HL-60 (cell line): Measurements from ENCODE around the gene KIDINS220.

Experiments
- DNase-seq, 2 experiments: peaks; one replicate each; pipeline ENCODE4 v3.0.0-alpha.2; 2010 to 2020; ENCODE audit warnings: low read depth in 1 of 2, low spot score in 1 of 2
- H3K27ac ChIP-seq: fragments of 250-450 bp; sonication (Bioruptor Pico); replicated peaks from 2 replicates; pipeline ENCODE4 v1.5.1; 2020; ENCODE audit warnings: mild to moderate bottlenecking, moderate library complexity
- H3K27me3 ChIP-seq: fragments of 250-450 bp; sonication (Bioruptor Pico); 2 replicates; pipeline ENCODE4 v1.5.1; 2021; ENCODE audit warnings: mild to moderate bottlenecking, moderate library complexity; ENCODE audit not compliant: insufficient read depth, poor library complexity, severe bottlenecking
- H3K4me3 ChIP-seq: replicated peaks from 2 replicates; pipeline ENCODE4 v1.5.1; 2011; ENCODE audit warnings: mild to moderate bottlenecking, control low read depth, low read length; ENCODE audit not compliant: insufficient read depth
- GABPA ChIP-seq: IDR thresholded peaks from 2 replicates; pipeline ENCODE4 v1.6.1; 2012; ENCODE audit warnings: low read depth
- POLR2AphosphoS5 ChIP-seq: IDR thresholded peaks from 2 replicates; pipeline ENCODE4 v1.6.1; 2012; ENCODE audit warnings: low read depth
- SPI1 ChIP-seq: IDR thresholded peaks from 2 replicates; pipeline ENCODE4 v1.6.1; 2012; ENCODE audit warnings: low read depth, mild to moderate bottlenecking, borderline replicate concordance
- TF ChIP-seq, protein P1 (sequence below): IDR thresholded peaks from one replicate; pipeline ENCODE4 v1.5.1; 2011; ENCODE audit warnings: low read length, control low read depth, inconsistent platforms; ENCODE audit not compliant: insufficient read depth
- TF ChIP-seq, protein P2 (sequence below): IDR thresholded peaks from 2 replicates; pipeline ENCODE4 v1.6.1; 2012; ENCODE audit warnings: low read depth; ENCODE audit not compliant: insufficient replicate concordance

Gene KIDINS220

GRCh38 chr2:8849327-8849726 lies 11.9 kb upstream of the KIDINS220 start:
- H3K4me3 ChIP-seq = no peak overlapping the region
- DNase-seq = no peak
- H3K27ac ChIP-seq = no peak overlapping the region
- H3K27me3 ChIP-seq = peaks cover 6% of the 10 kb centered on the region
- TF ChIP-seq GABPA (no peak), POLR2AphosphoS5 (no peak), SPI1 (no peak)
- TF ChIP-seq, protein P1, sequence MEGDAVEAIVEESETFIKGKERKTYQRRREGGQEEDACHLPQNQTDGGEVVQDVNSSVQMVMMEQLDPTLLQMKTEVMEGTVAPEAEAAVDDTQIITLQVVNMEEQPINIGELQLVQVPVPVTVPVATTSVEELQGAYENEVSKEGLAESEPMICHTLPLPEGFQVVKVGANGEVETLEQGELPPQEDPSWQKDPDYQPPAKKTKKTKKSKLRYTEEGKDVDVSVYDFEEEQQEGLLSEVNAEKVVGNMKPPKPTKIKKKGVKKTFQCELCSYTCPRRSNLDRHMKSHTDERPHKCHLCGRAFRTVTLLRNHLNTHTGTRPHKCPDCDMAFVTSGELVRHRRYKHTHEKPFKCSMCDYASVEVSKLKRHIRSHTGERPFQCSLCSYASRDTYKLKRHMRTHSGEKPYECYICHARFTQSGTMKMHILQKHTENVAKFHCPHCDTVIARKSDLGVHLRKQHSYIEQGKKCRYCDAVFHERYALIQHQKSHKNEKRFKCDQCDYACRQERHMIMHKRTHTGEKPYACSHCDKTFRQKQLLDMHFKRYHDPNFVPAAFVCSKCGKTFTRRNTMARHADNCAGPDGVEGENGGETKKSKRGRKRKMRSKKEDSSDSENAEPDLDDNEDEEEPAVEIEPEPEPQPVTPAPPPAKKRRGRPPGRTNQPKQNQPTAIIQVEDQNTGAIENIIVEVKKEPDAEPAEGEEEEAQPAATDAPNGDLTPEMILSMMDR = no peak
- TF ChIP-seq, protein P2, sequence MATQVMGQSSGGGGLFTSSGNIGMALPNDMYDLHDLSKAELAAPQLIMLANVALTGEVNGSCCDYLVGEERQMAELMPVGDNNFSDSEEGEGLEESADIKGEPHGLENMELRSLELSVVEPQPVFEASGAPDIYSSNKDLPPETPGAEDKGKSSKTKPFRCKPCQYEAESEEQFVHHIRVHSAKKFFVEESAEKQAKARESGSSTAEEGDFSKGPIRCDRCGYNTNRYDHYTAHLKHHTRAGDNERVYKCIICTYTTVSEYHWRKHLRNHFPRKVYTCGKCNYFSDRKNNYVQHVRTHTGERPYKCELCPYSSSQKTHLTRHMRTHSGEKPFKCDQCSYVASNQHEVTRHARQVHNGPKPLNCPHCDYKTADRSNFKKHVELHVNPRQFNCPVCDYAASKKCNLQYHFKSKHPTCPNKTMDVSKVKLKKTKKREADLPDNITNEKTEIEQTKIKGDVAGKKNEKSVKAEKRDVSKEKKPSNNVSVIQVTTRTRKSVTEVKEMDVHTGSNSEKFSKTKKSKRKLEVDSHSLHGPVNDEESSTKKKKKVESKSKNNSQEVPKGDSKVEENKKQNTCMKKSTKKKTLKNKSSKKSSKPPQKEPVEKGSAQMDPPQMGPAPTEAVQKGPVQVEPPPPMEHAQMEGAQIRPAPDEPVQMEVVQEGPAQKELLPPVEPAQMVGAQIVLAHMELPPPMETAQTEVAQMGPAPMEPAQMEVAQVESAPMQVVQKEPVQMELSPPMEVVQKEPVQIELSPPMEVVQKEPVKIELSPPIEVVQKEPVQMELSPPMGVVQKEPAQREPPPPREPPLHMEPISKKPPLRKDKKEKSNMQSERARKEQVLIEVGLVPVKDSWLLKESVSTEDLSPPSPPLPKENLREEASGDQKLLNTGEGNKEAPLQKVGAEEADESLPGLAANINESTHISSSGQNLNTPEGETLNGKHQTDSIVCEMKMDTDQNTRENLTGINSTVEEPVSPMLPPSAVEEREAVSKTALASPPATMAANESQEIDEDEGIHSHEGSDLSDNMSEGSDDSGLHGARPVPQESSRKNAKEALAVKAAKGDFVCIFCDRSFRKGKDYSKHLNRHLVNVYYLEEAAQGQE = no peak

DNA sequence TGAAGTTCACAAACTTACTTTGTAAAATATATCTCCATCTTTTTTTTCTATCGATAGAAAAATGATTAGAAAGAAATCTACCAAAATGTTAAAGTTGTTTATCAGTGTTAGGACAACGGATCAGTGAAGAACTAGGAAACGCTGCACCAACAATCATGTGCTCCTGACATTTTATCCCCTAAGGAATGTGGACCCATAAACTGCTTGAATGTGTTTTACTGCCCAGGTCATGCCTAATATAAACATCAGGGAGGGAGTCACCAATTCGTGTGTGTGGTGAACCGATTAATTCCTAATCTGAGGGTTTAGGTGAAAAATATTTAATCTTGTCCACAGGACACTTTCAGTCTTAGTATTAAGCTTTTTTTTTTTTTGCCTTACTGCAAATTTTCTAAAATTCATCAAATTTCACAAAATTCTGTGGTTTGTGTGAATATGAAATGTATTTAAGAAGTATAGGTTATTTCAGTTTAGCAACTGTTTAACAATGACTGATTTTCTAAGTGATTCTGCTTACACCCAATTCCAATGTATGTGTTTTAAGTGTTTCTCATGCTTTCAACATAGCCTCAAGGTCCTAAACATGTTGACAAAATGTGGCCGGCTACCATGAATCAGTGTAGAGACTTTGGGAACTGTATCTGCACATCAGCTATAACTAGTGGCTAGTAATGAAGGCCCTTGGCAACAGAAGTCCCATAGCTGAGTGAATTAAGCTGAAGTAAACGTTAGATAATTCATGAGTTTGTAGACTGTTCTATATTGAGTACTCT lies 11.1 kb upstream of the KIDINS220 start:
- Histone ChIP-seq H3K27ac (no peak overlapping the region), H3K4me3 (no peak overlapping the region), H3K27me3 (peaks cover 2% of the 10 kb centered on the region)
- TF ChIP-seq, protein P2 = no peak
- TF ChIP-seq GABPA (no peak), SPI1 (no peak), POLR2AphosphoS5 (no peak)
- TF ChIP-seq, protein P1 = no peak
- DNase-seq = no peak

DNA sequence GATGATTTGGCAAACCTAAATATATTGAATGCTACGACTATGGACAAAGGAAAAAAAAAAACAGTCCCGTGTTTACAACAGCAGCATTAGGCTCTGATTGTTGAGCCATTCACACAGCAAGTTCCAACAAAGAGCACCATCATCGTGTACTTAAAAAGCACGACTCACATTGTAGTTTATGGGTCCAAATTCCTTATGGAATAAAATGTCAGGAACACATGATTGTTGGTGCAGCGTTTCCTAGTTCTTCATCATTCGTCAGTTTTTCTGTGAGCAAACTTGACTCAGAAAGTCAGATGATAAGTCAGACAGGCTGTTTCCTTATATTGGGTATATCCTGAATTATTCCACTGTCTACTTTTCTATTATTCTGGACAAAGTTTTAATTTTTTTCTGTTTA lies 10.0 kb upstream of the KIDINS220 start:
- Histone ChIP-seq H3K27ac (no peak overlapping the region), H3K27me3 (peaks cover 2% of the 10 kb centered on the region), H3K4me3 (no peak overlapping the region)
- DNase-seq = no peak
- no peak for TF ChIP-seq GABPA
- TF ChIP-seq, protein P2 = no peak
- TF ChIP-seq, protein P1 = no peak
- no peak for TF ChIP-seq SPI1
- no peak for TF ChIP-seq POLR2AphosphoS5
